ENCODE results near the gene ANKH.

ANKH gene

DNA sequence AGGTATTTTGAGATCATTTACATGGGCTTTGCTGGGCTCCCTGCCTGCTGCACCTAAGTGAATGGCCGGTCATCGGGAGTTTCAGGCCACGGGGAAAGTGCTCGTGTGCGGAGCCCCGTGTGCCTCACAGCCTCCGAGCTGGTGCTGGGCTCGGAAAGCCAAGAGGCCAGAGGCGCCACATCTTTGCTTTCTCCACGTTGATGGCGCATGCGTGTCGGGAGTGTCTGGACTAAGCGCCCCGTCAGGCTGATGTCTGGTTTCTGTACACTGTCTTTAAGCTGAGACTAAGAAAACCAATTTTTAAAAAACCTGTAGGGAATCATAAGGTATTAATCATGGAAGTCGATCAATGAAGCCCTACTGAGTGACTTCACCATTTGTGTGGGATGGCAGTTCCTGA, 137.9 kb downstream of the ANKH start:
- TF ChIP-seq, protein P1, sequence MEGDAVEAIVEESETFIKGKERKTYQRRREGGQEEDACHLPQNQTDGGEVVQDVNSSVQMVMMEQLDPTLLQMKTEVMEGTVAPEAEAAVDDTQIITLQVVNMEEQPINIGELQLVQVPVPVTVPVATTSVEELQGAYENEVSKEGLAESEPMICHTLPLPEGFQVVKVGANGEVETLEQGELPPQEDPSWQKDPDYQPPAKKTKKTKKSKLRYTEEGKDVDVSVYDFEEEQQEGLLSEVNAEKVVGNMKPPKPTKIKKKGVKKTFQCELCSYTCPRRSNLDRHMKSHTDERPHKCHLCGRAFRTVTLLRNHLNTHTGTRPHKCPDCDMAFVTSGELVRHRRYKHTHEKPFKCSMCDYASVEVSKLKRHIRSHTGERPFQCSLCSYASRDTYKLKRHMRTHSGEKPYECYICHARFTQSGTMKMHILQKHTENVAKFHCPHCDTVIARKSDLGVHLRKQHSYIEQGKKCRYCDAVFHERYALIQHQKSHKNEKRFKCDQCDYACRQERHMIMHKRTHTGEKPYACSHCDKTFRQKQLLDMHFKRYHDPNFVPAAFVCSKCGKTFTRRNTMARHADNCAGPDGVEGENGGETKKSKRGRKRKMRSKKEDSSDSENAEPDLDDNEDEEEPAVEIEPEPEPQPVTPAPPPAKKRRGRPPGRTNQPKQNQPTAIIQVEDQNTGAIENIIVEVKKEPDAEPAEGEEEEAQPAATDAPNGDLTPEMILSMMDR (IDR thresholded peaks at IDR 0.05; ENCODE audit: low read length, missing control alignments): no peak
- DNase-seq (ENCODE audit: low read depth): no peak
- no peak overlapping the region for H3K4me3 ChIP-seq (replicated peaks; ENCODE audit: low read depth, low read length)

DNA sequence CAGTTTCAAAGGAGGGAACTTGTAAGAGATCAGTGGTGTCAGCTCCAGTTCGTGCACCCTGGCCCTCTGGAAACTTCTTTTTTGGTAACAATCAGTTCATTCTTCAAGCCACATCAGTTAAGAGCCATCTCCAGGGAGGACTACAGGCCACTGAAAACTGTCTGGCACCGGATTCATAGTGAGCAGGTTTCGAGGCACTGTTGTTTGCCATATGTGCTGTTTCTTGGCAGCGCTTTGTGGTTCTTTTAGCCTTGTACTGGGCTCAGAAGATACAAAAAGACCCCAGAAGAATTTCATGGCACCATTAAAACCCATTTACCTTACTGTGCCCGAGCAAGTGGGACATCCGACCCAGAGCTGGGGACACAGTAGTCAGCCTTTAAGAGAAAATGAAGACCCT, 138.6 kb downstream of the ANKH start:
- TF ChIP-seq, protein P1 (IDR thresholded peaks at IDR 0.05; ENCODE audit: low read length, missing control alignments): no peak
- no peak for DNase-seq (ENCODE audit: low read depth)
- no peak overlapping the region for H3K4me3 ChIP-seq (replicated peaks; ENCODE audit: low read depth, low read length)

DNA sequence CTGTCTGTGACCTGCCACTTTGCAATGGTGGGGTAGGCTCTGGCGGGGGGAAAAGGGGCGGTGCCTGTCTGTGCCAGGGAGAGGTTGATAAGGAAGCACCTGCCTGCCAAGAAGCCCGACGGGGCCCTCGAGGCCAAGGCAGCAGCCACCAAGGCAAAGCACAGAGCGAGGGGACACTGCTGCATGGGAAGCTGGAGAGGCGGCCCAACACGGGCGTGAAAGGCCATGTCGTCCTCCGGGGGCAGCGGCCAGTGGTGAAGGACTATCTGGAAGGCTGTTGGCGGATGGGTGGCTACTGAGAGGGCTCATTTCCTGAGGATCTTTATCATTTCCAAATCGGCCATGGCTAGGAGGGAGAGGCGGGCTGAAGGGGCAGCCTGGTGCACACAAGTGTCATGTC, 140.7 kb downstream of the ANKH start:
- TF ChIP-seq, protein P1 (IDR thresholded peaks at IDR 0.05; ENCODE audit: low read length, missing control alignments): no peak
- no peak overlapping the region for H3K4me3 ChIP-seq (replicated peaks; ENCODE audit: low read depth, low read length)
- no peak for DNase-seq (ENCODE audit: low read depth)

DNA sequence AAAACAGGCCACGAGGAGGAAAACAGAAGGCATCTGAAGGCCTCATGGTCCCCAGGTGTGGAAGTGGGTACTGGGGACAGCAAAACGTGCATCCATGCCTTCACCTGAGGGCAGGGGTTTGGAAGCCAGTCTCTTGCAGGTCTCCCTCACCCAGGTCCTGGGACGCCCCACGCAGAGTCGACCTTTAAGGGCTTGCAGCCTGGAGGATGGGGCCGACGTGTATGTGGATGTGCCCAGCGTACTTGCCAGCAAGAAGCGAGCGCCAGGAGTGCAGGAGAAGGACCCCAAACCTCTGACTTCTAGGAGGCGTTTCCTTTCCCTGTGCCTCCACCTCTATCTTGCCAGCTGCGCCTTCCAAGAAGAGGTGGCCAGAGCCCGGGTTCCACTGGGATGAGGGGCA, 141.1 kb downstream of the ANKH start:
- no peak for DNase-seq (ENCODE audit: low read depth)
- TF ChIP-seq, protein P1 (IDR thresholded peaks at IDR 0.05; ENCODE audit: low read length, missing control alignments): no peak
- no peak overlapping the region for H3K4me3 ChIP-seq (replicated peaks; ENCODE audit: low read depth, low read length)

DNA sequence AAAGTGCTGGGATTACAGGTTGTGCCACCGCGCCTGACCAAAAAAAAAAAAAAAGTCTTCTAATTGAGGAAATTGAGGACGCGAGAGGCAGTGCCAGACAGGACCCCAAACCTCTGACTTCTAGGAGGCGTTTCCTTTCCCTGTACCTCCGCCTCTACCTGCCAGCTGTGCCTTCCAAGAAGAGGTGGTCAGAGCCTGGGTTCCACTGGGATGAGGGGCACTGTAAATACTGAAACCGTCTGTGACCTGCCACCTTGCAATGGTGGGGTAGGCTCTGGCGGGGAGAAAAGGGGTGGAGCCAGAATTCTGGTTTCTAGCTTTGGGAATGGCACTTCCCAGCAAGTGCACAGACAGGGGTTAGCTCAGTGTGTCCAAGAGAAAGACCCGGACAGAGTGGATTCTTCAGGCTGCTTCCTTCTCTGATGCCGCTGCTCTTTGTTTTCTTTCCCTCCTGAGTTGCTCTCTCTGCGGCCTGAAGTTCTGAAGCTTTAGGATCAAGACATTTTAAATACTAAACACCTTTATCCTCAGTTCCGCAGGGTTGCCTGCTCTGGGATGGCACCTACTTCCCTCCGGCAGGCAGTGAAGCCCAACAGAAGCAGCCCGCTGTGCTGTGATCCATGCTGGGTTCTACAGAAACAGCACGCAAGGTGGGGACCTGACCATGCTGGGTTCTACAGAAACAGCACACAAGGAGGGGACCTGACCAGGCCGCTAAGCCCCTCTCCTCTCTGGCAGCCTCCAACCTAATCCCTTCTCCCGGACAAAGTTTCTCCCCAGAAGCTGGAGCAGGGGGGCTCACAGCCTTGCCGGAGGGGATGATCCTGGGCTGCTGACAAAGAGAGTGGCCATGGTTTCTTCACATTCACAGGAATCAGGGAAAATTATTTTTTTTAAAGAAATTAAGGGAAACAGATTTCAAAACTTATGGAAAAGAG, 141.9 kb downstream of the ANKH start:
- DNase-seq (ENCODE audit: low read depth): no peak
- no peak overlapping the region for H3K4me3 ChIP-seq (replicated peaks; ENCODE audit: low read depth, low read length)
- TF ChIP-seq, protein P1 (IDR thresholded peaks at IDR 0.05; ENCODE audit: low read length, missing control alignments): no peak

DNA sequence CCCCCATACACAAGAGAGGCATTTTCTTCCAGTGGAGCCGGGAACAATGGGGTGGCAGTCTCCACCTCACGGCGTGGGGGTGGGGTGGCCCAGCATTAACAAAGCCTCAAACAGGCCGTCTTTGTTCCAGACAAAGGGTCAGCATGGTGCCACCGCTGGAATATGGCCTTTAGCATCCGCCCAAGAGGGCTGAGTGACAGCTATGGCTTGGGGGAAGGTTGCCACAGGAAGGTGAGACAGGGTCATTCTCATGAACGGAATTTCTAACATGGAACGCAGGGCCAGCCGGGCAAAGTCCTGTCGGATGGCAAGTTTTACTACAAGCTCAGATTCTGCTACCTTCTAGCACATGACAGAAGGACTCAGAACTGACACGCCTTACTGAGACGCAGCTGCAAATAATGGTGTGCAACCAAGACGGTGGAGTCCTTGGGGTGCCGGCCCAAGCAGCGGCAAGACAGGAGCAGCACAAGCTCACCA, 143.1 kb downstream of the ANKH start:
- TF ChIP-seq, protein P1 (IDR thresholded peaks at IDR 0.05; ENCODE audit: low read length, missing control alignments): no peak
- no peak overlapping the region for H3K4me3 ChIP-seq (replicated peaks; ENCODE audit: low read depth, low read length)
- no peak for DNase-seq (ENCODE audit: low read depth)
